Stimulated activated memory B cell treated with anti-CD40 and anti-IgM and Interleukin-4, amounts not matched to agents 10 μg/mL and 1 μg/mL and 100 μg/mL, for 72 hours (primary cell): ENCODE data around the gene MAGI2.

Experiments used
- ATAC-seq: fragments of 150-1000 bp; cut with Tn5 transposase; 2 replicates; pipeline ENCODE4 v1.10.0; 2021
- H3K27ac Mint-ChIP-seq: one replicate; pipeline ENCODE4 v1.8.0; 2022; ENCODE audit warnings: mild to moderate bottlenecking, mixed read lengths
- H3K27me3 Mint-ChIP-seq: one replicate; pipeline ENCODE4 v1.8.0; 2022; ENCODE audit warnings: mixed read lengths
- H3K36me3 Mint-ChIP-seq: one replicate; pipeline ENCODE4 v1.8.0; 2022; ENCODE audit warnings: mixed read lengths
- H3K4me1 Mint-ChIP-seq: one replicate; pipeline ENCODE4 v1.8.0; 2022; ENCODE audit warnings: mixed read lengths
- H3K4me3 Mint-ChIP-seq: one replicate; pipeline ENCODE4 v1.8.0; 2022; ENCODE audit warnings: mild to moderate bottlenecking, moderate library complexity, mixed read lengths
- H3K9me3 Mint-ChIP-seq: one replicate; pipeline ENCODE4 v1.8.0; 2022; ENCODE audit warnings: mixed read lengths

MAGI2 gene

GRCh38 chr7:79412915-79413314 lies 40.6 kb downstream of the MAGI2 start:
- Mint-ChIP-seq H3K4me1 (no peaks in the 10 kb centered on the region), H3K27me3 (no peaks in the 10 kb centered on the region), H3K27ac (no peak overlapping the region), H3K4me3 (no peak overlapping the region), H3K36me3 (no peaks in the 10 kb centered on the region), H3K9me3 (peaks cover 3% of the 10 kb centered on the region)
- ATAC-seq = no peak

DNA sequence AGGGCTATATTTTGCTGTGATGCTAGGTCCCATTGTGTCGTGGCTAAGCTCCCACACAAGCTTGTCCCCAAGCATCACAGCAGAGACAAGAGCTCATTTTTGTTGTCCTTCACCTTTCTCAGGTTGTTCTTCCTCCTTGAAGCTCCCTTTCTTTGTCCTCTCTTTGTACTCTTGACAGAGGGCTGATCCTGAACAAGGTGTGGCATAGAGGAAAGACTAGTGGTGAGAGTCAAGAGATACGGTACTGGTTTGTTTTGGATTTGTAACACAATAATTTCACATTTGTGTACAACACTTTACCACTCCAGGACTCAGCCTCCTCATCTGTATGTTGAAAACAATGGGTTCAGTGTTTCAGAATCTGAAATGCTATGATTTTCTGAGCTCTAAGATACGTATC lies 41.0 kb downstream of the MAGI2 start:
- Mint-ChIP-seq H3K36me3 (no peaks in the 10 kb centered on the region), H3K27ac (no peak overlapping the region), H3K4me3 (no peak overlapping the region), H3K27me3 (no peaks in the 10 kb centered on the region), H3K9me3 (peaks cover 3% of the 10 kb centered on the region), H3K4me1 (no peaks in the 10 kb centered on the region)
- ATAC-seq = no peak

- Mint-ChIP-seq H3K27me3 (no peaks in the 10 kb centered on the region), H3K36me3 (no peaks in the 10 kb centered on the region), H3K27ac (no peak overlapping the region), H3K9me3 (no peaks in the 10 kb centered on the region), H3K4me3 (no peak overlapping the region), H3K4me1 (no peaks in the 10 kb centered on the region)
- ATAC-seq = no peak
Measured at GRCh38 chr7:79410345-79410744, 43.1 kb downstream of the MAGI2 start.

- H3K9me3 Mint-ChIP-seq = no peaks in the 10 kb centered on the region
- ATAC-seq = no peak
- no peak overlapping the region for H3K27ac Mint-ChIP-seq
- H3K27me3 Mint-ChIP-seq = no peaks in the 10 kb centered on the region
- H3K4me3 Mint-ChIP-seq = no peak overlapping the region
- H3K4me1 Mint-ChIP-seq = no peaks in the 10 kb centered on the region
- no peaks in the 10 kb centered on the region for H3K36me3 Mint-ChIP-seq
Measured at GRCh38 chr7:79407351-79407750, 46.1 kb downstream of the MAGI2 start.

- Mint-ChIP-seq H3K9me3 (no peaks in the 10 kb centered on the region), H3K27ac (no peak overlapping the region), H3K4me3 (no peak overlapping the region), H3K36me3 (no peaks in the 10 kb centered on the region), H3K4me1 (no peaks in the 10 kb centered on the region), H3K27me3 (no peaks in the 10 kb centered on the region)
- ATAC-seq = no peak
Measured at GRCh38 chr7:79406371-79406770, 47.1 kb downstream of the MAGI2 start.

- Mint-ChIP-seq H3K36me3 (no peaks in the 10 kb centered on the region), H3K27me3 (no peaks in the 10 kb centered on the region), H3K4me3 (no peak overlapping the region), H3K27ac (no peak overlapping the region), H3K4me1 (no peaks in the 10 kb centered on the region), H3K9me3 (no peaks in the 10 kb centered on the region)
- ATAC-seq = no peak
Measured at GRCh38 chr7:79405368-79405767, 48.1 kb downstream of the MAGI2 start.

- H3K27ac Mint-ChIP-seq = no peak overlapping the region
- H3K9me3 Mint-ChIP-seq = no peaks in the 10 kb centered on the region
- ATAC-seq = no peak
- H3K27me3 Mint-ChIP-seq = no peaks in the 10 kb centered on the region
- no peak overlapping the region for H3K4me3 Mint-ChIP-seq
- no peaks in the 10 kb centered on the region for H3K36me3 Mint-ChIP-seq
- no peaks in the 10 kb centered on the region for H3K4me1 Mint-ChIP-seq
Measured at GRCh38 chr7:79403879-79404278, 49.6 kb downstream of the MAGI2 start.

DNA sequence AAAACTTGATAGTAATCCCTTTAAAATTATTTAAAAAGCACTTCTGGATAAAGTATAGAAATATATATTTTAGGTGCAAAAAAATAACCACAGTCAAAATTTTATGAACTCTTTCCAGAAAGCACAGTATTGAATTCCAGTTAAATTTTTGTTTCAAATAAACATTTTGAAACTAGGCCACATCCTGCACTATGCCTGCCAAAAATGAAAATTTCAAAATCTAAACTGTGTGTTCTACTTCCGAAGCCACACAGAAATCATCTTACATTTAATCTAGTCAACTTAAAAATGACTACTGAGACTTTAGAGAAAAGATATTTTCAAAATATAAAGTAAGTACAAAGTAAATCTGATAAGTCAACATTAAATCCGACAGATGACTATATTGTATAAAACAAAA lies 50.0 kb downstream of the MAGI2 start:
- Mint-ChIP-seq H3K9me3 (no peaks in the 10 kb centered on the region), H3K36me3 (no peaks in the 10 kb centered on the region), H3K4me1 (no peaks in the 10 kb centered on the region), H3K27me3 (no peaks in the 10 kb centered on the region), H3K4me3 (no peak overlapping the region), H3K27ac (no peak overlapping the region)
- ATAC-seq = no peak

- no peak for ATAC-seq
- Mint-ChIP-seq H3K36me3 (no peaks in the 10 kb centered on the region), H3K27me3 (no peaks in the 10 kb centered on the region)
Measured at GRCh38 chr7:79401254-79401653, 52.2 kb downstream of the MAGI2 start.

DNA sequence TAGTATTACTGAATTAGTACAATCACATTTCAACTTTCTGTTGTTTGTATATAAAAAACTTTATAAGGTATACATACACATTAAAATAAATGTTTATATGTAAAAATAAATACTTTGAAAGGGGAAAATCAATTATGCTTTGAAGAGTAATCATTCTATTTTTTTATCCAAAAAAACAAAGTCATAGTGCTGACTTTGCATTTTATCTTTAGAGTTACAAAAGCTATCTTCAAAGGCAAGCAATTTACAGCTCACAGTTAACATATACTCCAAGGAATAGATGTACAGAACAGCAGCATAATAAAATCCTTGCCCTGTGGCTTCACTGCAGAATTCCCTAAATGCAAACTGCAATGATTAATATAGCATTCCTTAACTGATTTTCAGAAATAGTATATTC lies 53.2 kb downstream of the MAGI2 start:
- ATAC-seq = no peak
- no peak overlapping the region for H3K4me3 Mint-ChIP-seq

More at GRCh38 chr7:79401254-79401653, 52.2 kb downstream of the MAGI2 start:
- no peak overlapping the region for H3K27ac Mint-ChIP-seq
- H3K9me3 Mint-ChIP-seq = no peaks in the 10 kb centered on the region
- no peaks in the 10 kb centered on the region for H3K4me1 Mint-ChIP-seq
- no peak overlapping the region for H3K4me3 Mint-ChIP-seq

DNA sequence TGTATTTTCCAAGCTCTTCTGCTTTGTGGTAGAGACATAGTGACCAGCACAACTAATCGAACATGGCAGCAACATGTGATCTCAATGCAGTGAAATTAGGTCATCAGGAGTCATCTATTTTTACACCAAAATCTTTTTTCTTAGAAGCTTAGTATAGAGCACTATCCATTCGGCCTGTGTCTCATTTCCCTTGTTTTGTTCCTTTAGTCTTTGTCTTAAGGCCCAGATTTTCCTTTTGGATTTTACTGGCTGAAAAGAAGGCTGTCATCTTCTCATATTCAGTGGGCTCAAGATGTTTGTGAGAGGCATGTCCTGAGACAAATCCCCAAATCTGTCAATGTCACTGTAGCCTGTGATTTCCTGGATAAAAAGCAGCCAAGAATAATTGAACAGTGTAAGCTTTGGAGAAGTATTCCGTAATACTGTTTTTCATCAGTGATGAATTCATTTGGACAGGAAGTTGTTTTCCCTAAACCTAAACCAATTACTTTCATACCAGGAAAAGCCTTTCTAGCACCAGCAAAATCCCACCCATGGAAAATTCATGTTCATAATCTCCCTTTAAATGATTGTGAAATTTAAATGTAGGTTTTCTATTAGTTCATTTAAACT lies 55.2 kb downstream of the MAGI2 start:
- no peak overlapping the region for H3K27ac Mint-ChIP-seq
- no peak for ATAC-seq

More for the DNA sequence above, 53.2 kb downstream of the MAGI2 start:
- H3K36me3 Mint-ChIP-seq = no peaks in the 10 kb centered on the region
- H3K4me1 Mint-ChIP-seq = no peaks in the 10 kb centered on the region
- no peak overlapping the region for H3K27ac Mint-ChIP-seq
- H3K27me3 Mint-ChIP-seq = no peaks in the 10 kb centered on the region
- H3K9me3 Mint-ChIP-seq = no peaks in the 10 kb centered on the region

GRCh38 chr7:79386688-79387422 lies 66.6 kb downstream of the MAGI2 start:
- H3K4me3 Mint-ChIP-seq = no peak overlapping the region
- H3K27me3 Mint-ChIP-seq = no peaks in the 10 kb centered on the region
- ATAC-seq = no peak
- peaks cover 8% of the 10 kb centered on the region for H3K9me3 Mint-ChIP-seq
- H3K27ac Mint-ChIP-seq = no peak overlapping the region
- H3K4me1 Mint-ChIP-seq = no peaks in the 10 kb centered on the region
- no peaks in the 10 kb centered on the region for H3K36me3 Mint-ChIP-seq

More for the DNA sequence above, 55.2 kb downstream of the MAGI2 start:
- Mint-ChIP-seq H3K9me3 (no peaks in the 10 kb centered on the region), H3K27me3 (no peaks in the 10 kb centered on the region), H3K4me3 (no peak overlapping the region), H3K36me3 (no peaks in the 10 kb centered on the region), H3K4me1 (no peaks in the 10 kb centered on the region)

- H3K9me3 Mint-ChIP-seq = no peaks in the 10 kb centered on the region
- no peaks in the 10 kb centered on the region for H3K27me3 Mint-ChIP-seq
- no peak for ATAC-seq
- H3K4me1 Mint-ChIP-seq = no peaks in the 10 kb centered on the region
- H3K4me3 Mint-ChIP-seq = no peak overlapping the region
- no peak overlapping the region for H3K27ac Mint-ChIP-seq
- no peaks in the 10 kb centered on the region for H3K36me3 Mint-ChIP-seq
Measured at GRCh38 chr7:79381921-79382320, 71.5 kb downstream of the MAGI2 start.

- no peak for ATAC-seq
- Mint-ChIP-seq H3K36me3 (no peaks in the 10 kb centered on the region), H3K27ac (no peak overlapping the region)
Measured at GRCh38 chr7:79377097-79377496, 76.4 kb downstream of the MAGI2 start.

DNA sequence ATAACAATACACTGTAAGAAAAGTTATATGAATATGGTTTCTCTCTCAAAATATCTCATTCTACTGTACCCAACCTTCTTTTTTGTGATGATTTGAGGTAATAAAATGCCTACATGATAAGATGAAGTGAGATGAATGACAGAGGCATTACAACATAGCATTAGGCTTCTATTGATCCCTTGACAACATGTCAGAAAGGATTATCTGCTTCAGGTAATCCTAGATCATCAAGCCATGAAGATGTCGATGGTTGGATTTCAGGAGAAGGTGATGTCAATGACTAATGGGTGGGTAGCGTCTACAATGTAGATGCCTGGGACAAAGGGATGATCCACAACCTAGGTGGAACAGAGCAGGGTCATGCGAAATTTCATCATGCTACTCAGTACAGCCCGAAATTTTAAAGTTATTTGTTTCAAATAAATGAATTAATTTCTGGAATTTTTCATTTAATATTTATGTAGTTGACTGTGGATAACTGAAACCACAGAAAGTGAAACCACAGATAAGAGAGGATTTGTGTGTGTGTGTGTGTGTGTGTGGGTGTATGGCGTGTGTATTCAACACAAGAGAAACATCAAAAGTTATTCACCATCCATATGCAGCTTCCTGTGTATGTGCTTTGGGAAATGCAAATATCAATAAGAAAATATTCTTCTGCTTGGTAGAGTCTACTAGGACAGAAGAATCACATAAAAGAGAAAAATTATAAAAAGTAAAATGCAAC lies 77.0 kb downstream of the MAGI2 start:
- H3K27ac Mint-ChIP-seq = no peak overlapping the region
- no peak for ATAC-seq
- no peak overlapping the region for H3K4me3 Mint-ChIP-seq
- no peaks in the 10 kb centered on the region for H3K27me3 Mint-ChIP-seq
- H3K4me1 Mint-ChIP-seq = no peaks in the 10 kb centered on the region
- no peaks in the 10 kb centered on the region for H3K36me3 Mint-ChIP-seq
- peaks cover 3% of the 10 kb centered on the region for H3K9me3 Mint-ChIP-seq

More at GRCh38 chr7:79377097-79377496, 76.4 kb downstream of the MAGI2 start:
- peaks cover 3% of the 10 kb centered on the region for H3K9me3 Mint-ChIP-seq
- H3K4me1 Mint-ChIP-seq = no peaks in the 10 kb centered on the region
- no peaks in the 10 kb centered on the region for H3K27me3 Mint-ChIP-seq
- no peak overlapping the region for H3K4me3 Mint-ChIP-seq

GRCh38 chr7:79361214-79361613 lies 92.3 kb downstream of the MAGI2 start:
- Mint-ChIP-seq H3K9me3 (peaks cover 9% of the 10 kb centered on the region), H3K4me1 (no peaks in the 10 kb centered on the region), H3K27ac (no peak overlapping the region), H3K27me3 (no peaks in the 10 kb centered on the region), H3K36me3 (no peaks in the 10 kb centered on the region), H3K4me3 (no peak overlapping the region)
- no peak for ATAC-seq
